ENCODE measurements around the gene ZG16B.
A peak's percentile ranks its signal among the peaks of the same experiment; 100 is the strongest.

The ZG16B gene

DNA sequence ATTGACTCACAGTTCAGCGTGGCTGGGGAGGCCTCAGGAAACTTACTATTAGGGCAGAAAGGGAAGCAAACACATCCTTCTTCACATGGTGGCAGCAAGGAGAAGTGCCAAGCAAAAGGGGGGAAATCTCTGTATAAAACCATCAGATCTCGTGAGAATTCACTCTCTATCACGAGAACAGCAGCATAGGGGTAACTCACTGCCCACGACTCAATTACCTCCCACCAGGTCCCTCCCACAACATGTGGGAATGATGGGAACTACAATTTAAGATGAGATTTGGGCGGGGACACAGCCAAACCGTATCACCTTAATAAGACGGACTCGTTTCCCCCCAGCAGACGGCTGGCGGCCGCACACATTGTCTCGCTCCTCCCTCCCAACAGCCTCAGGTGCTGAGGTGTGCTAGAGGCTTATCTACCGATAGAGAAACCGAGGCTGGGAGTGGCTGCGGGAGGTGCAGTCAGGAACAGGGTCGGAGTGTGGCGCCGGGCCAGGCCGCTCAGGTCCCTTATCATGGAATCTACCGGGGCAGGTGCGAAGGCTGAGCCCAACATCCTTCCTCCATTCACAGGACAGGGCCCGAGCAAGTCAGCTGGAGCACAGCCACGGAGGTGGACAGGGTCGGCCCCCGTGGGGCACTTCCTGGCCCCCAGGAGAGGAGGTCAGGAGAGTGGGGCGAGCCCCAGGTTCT lies 4.9 kb upstream of the ZG16B start:
- DNase-seq (ENCODE audit: low read depth in 3 of 3) = no peak

DNA sequence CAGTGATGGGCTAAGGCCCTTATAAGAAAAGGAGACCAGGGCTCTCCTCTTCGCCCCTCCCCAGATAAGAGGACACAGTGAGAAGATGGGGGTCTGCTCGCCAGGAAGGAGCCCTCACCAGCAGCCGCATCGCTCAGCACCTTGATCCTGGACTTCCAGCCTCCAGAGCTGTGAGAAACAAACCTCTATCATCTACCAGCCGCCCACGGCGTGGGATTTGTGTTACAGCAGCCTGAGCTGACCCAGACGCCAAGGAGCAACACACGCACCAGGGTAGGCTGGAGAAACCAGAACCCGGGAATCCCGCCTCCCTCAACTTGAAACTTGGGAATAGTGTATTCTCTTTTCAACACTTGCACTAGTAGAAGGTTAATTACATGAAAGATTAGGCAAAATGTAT lies 4.2 kb upstream of the ZG16B start:
- no peak for DNase-seq (ENCODE audit: low read depth in 3 of 3)

DNA sequence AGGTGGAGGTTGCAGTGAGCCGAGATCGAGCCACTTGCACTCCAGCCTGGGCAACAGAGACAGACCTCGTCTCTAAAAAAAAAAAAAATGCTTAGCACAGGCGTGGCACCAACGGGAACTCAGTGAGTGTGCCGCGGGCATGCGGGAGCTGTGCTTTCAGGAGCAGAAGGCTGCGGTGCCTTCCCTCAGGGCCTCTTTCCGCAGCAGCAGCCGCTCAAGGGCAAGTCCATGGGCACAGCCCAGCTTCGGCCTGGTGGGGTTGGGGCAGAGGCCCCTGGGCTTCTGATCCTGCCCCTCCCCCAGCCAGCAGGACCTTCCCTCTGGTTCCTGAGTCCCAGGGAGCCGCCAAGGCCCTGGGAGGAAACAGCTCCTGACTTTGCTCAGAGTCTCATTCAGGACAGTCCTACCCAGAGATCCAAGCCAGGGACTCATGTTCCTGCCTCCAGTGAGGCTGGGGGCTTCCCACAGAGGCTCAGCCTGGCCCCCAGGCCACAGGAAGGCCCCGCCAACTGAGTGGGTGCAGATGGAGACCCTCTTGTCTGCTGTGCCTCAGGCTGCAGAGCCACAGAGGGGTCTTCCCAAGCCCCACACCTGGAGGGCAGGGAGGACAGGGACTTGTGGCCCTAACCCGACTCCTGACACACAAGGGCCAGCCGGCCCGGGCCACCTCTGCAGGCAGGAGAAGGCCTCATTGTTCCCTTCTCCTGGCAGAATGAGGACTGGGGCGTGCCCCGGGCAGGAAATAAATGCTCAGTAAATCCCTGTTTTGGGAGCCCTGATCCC lies 3.3 kb upstream of the ZG16B start:
- DNase-seq (ENCODE audit: low read depth in 3 of 3) = no peak

DNA sequence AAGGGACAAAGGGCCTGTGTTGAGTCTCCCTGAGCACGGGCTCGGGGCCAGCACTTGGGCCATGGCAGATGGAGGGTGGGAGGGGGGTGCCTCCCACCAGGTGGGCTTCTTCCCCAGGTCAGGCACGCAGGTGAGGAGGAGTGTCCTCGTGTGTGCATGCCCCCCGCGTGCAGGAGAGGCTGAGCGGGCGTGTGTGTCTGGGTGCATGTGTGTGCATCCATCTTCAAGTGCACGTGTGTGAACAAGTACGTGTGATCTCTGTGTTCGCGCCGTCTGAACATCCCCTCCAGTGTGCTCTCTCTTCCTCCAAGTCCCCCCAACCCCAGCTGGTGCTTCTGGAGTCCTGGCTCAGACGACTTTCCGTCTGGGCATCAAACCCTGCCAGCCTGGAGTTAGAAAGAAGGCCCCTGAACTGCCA lies 2.7 kb upstream of the ZG16B start:
- DNase-seq (ENCODE audit: low read depth in 3 of 3) = no peak

DNA sequence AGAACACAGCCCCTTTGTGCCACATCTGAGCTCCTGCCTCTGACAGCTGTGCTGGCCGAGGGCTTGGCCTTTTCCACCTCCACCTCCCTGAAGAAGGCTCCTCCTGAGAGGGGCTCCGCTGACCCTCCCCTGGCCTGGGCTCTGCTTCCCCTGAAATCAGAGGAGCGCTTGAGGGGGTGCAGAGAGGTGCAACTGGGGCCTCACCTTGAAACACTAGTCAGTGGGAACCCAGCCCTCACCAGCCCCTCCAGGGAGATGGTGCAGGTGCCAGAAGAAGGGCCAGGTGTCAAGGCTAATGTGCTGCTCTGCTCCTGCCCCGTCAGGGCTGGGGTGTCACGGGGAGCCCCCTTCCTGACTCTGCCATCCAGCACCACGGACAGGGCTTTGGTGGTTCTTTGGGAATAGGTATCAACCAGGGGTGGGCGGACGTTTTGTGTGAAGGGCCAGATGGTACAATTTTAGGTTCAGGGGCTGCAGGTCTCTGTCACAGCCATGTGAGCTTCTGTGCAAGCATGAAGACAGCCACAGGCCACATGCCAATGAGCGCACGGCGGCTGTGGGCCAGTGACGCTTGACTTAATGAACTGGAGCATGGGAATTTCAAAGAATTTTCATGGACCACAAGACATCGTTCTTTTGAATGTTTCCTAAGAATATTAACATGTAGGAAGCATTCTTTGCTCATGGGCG lies 2.1 kb upstream of the ZG16B start:
- no peak for DNase-seq (ENCODE audit: low read depth in 3 of 3)

- DNase-seq (ENCODE audit: low read depth in 3 of 3) = no peak
Observed at GRCh38 chr16:2828521-2828840, 1.6 kb upstream of the ZG16B start.

GRCh38 chr16:2828876-2829430 lies 1.1 kb upstream of the ZG16B start:
- DNase-seq (ENCODE audit: low read depth in 3 of 3) = no peak

GRCh38 chr16:2830355-2830695 lies 222 bp downstream of the ZG16B start:
- no peak for DNase-seq (ENCODE audit: low read depth in 3 of 3)

DNA sequence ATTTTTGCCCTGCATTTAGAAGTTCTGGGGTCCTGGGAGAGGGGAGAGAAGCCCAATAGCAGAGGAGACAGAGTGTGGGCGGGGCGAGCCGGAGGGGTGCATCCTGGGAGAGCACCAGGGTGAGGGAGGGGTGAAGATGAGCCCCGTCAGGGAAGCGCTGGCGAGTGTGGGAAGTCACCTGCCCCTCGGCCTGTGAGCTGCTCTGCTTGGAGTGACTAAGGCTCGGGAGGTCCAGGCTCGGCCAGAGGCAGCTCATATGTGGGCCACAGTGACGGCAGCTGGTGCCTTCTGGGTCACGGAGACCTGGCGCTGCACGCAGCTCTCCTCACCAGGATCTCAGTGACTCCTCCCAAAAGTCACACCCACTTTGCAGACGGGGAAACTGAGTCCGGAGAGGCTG lies 1.1 kb downstream of the ZG16B start:
- DNase-seq (ENCODE audit: low read depth in 3 of 3) = no peak

DNA sequence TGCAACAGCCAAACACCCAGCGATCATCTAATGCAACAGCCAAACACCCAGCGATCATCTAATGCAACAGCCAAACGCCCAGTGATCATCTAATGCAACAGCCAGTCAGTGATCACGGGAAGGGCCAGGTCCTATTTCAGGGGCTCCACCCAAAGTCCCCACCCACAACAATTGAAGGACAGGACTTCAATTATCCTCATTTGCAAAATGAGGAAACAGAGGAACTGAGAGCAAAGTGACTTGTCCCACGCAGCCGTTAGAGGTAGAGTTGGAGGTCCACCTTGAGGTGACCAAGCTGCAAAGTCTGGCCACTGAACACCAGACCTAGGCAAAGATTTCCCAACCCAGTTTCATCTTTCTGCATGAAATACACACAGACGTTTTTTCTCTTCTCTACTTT lies 3.7 kb downstream of the ZG16B start:
- DNase-seq (ENCODE audit: low read depth in 3 of 3) = no peak

- DNase-seq (ENCODE audit: low read depth in 3 of 3) = no peak
Observed at GRCh38 chr16:2834968-2835367, 4.9 kb downstream of the ZG16B start.

GRCh38 chr16:2835638-2836493 lies 5.8 kb downstream of the ZG16B start:
- no peak for DNase-seq (ENCODE audit: low read depth in 3 of 3)

GRCh38 chr16:2836646-2837508 lies 6.8 kb downstream of the ZG16B start:
- no peak for DNase-seq (ENCODE audit: low read depth in 3 of 3)

GRCh38 chr16:2838928-2839327 lies 8.8 kb downstream of the ZG16B start:
- DNase-seq (ENCODE audit: low read depth in 3 of 3) = peak in 2 of 3 experiments; percentile 13 to 46

DNA sequence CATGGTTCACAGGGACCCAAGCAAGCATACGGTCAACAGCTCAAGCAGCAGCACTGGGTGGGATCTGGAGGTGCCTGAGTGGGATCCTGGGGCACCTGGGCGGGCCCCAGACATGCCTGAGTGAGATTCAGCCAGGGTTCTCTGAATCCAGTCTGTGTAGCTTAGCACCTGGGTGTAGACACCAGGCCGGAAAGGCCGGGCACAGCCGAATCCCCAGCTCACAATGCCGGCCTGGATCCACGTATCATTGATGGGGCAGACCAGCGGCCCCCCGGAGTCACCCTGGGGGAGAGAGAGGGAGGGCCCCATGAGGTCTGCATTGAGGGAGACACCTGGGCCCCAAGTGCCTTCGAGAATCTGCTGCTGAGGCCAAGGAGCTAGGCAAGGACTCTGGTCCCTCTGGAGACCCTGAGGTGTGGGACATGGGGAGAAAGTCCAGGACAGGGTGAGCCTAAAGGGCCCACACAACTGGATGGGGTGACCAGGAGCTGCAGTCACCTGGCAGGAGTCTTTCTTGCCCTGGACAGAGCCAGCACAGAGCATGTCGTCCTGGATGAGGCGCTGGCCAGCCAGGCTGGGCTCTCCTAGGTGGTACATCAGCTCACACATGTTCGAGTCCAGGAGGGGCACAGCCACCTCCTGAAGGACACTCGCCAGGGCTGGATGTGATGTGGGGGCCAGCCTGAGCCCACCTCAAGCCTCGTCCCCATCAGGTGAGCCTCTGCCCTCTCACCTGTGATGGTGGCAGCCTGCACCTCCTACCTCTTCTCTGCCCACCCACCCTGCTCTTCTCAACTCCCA lies 9.7 kb downstream of the ZG16B start:
- no peak for DNase-seq (ENCODE audit: low read depth in 3 of 3)

GRCh38 chr16:2840914-2841313 lies 10.8 kb downstream of the ZG16B start:
- no peak for DNase-seq (ENCODE audit: low read depth in 3 of 3)

- DNase-seq (ENCODE audit: low read depth in 3 of 3) = no peak
Observed at GRCh38 chr16:2841606-2842339, 11.7 kb downstream of the ZG16B start.

DNA sequence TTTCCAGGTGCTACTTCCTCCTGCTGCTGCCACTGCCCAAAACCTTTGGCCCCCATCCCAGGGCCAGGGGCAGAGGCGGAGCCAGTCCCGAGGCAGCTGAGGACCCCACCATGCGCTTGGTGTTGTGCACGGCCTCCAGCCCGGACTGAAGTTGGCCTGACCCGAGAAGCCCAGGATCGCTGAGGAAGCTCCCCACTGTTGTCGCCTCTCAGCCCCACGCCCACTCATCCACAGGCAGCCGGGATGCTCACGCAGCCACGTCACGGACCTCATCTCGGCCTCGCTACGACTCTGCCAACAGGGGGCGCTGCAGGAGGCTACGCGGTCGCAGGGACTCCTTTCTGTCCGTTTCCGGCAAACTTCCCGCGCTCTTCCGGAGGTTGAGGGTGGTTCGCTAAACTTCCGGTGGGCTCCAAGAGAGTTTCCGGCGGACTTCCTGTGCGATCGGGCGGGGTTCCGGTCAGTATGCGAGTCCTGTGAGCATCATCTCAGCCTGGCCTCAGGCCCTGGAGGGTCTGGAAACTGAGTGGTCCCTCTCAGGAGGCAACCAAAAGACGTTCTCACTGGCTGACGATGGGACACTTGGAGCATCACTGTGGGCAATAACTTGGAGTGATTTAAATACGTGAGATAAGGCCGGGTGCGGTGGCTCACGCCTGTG lies 12.4 kb downstream of the ZG16B start:
- peak; percentile 74 to 85 (median 77) for DNase-seq (ENCODE audit: low read depth in 3 of 3)

DNA sequence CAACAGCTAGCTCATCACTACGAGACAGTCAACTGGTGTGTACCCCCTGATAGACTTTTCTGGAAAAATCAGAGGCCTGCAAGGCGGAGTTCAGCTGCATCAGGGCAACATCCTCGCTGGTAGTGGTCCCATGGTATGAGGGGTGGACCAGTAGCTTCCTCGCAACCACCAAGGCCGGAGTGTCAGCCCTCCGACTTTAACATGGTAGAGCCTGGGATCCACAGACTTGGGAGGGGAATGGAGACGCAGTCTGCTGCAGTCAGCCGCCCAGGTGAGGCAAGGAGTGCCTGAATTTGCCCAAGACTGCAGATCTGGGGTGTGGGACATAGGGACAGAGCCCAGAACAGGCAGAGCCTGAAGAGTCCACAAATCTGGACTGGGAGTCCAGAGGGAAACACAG lies 13.4 kb downstream of the ZG16B start:
- DNase-seq (ENCODE audit: low read depth in 3 of 3) = no peak

All from stimulated activated CD4-positive, alpha-beta T cell treated with anti-CD3 and anti-CD28 coated beads, TNF-alpha, amount 100 ng/mL, for 24 hours (primary cell).